ENCODE measurements around the gene ASCC3.

ASCC3 gene

DNA sequence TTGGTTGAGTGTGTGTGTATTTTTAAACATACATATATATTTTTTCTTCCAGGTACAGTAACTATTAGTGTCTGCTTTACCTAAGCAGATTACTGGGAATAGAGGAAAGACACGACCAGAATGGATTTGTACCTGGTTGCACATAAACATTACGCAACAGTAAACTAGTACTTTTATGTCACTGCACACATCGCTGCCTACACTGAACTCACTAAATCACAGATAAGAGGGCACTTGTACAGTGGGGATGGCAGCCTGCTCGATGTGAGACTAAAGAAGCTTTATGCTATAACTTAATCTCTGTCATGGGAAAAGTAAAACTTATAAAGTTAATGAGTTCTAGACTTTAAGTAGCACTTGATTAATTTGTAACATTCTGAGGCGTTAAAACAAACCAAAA is 326.9 kb downstream of the ASCC3 start:
- H3K27ac ChIP-seq (ENCODE audit: low read length), result no peak overlapping the region
- H3K27me3 ChIP-seq (ENCODE audit: control insufficient read depth in 1 of 2, insufficient read depth in 2 of 2, low read length in 2 of 2), result no peaks in the 10 kb centered on the region
- no peaks in the 10 kb centered on the region for H3K9me3 ChIP-seq (ENCODE audit: control insufficient read depth in 2 of 2, low read length in 2 of 2)
- H3K4me1 ChIP-seq (ENCODE audit: control insufficient read depth, insufficient read depth, low read length), result no peaks in the 10 kb centered on the region
- no peak overlapping the region for H3K4me3 ChIP-seq (ENCODE audit: low read length in 2 of 2)
- no peaks in the 10 kb centered on the region for H3K36me3 ChIP-seq (ENCODE audit: control insufficient read depth in 2 of 2, insufficient read depth in 2 of 2, low read length in 2 of 2)
- no peak overlapping the region for H3K9ac ChIP-seq (ENCODE audit: low read length in 2 of 2)

DNA sequence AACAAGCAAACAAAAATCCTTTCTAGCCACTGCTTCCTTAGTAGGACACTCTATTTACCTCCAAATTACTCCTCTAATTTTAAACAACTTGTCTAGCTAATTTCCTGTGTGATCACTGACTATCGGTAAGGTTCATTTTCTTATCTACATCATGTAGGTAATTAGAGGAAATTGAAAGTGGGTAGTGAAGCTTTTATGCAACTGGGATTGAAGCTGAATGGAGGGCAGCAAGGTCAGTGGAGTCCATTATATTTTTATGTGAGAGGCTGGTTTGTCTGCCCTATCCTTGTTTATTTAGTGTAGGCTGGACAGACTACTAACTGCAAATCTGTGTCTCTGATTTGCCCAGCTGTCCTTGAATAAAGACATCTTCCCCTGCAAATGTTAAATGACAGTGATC is 327.9 kb downstream of the ASCC3 start:
- no peak overlapping the region for H3K9ac ChIP-seq (ENCODE audit: low read length in 2 of 2)

DNA sequence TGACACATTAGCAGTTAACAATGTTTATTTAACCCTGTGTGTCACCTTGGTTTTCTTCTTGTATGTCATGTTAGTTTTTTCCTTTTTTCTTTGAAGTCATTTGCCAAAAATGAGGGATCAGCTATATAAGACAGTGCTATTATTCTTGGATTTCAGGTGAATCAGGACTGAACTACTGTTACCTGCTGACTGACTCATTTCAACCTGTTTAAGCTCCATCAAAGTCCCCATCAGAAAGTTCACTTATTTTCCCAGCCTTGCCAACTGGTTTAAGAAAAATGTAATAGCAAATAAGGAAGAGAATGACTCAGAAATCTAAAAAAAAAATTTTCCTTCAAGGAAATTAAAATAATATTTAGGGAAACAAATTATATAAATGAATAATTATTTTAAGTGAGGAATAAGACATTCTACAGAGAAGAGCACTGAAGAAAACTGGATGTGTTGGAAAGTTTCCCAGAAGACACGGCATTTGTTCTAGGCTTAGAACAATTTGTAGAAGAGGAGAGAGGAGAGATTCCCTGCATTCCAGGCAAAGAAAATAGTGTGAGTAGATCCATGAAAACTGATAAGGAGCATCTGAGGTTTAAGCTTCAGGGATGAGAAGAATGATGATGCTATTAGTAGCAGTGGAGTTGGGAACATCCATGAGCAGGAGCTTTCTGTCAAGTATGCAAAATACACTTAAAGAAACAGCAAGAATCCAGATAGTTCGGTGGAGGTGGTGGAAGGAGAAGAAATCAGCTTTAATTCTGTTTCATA is 331.5 kb downstream of the ASCC3 start:
- Histone ChIP-seq H3K27me3 (ENCODE audit: control insufficient read depth in 1 of 2, insufficient read depth in 2 of 2, low read length in 2 of 2) (no peaks in the 10 kb centered on the region), H3K9me3 (ENCODE audit: control insufficient read depth in 2 of 2, low read length in 2 of 2) (no peaks in the 10 kb centered on the region), H3K36me3 (ENCODE audit: control insufficient read depth in 2 of 2, insufficient read depth in 2 of 2, low read length in 2 of 2) (no peaks in the 10 kb centered on the region), H3K4me3 (ENCODE audit: low read length in 2 of 2) (no peak overlapping the region), H3K4me1 (ENCODE audit: control insufficient read depth, insufficient read depth, low read length) (no peaks in the 10 kb centered on the region), H3K9ac (ENCODE audit: low read length in 2 of 2) (no peak overlapping the region), H3K27ac (ENCODE audit: low read length) (no peak overlapping the region)

More for the DNA sequence above, 327.9 kb downstream of the ASCC3 start:
- H3K36me3 ChIP-seq (ENCODE audit: control insufficient read depth in 2 of 2, insufficient read depth in 2 of 2, low read length in 2 of 2), result no peaks in the 10 kb centered on the region
- no peaks in the 10 kb centered on the region for H3K27me3 ChIP-seq (ENCODE audit: control insufficient read depth in 1 of 2, insufficient read depth in 2 of 2, low read length in 2 of 2)
- H3K4me3 ChIP-seq (ENCODE audit: low read length in 2 of 2), result no peak overlapping the region
- no peaks in the 10 kb centered on the region for H3K4me1 ChIP-seq (ENCODE audit: control insufficient read depth, insufficient read depth, low read length)
- no peaks in the 10 kb centered on the region for H3K9me3 ChIP-seq (ENCODE audit: control insufficient read depth in 2 of 2, low read length in 2 of 2)
- no peak overlapping the region for H3K27ac ChIP-seq (ENCODE audit: low read length)

DNA sequence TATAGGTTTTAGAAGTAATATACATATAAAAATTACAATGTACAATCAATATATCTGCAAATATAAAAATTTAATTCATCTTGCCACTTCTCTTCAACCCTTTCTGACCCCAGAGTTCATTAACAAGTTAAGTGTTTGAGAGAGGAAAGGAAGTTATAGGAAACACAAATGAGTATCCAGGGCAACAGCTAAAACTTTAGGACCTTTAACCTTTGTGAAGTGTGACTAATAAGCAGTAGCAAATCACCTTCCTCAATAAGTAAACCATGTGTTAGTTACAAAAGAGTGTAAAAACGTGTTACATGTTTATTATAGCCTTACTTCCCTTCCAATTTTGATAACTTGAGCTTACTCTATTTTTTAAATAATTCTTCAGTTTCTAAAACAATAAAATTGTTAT is 343.0 kb downstream of the ASCC3 start:
- no peak overlapping the region for H3K27ac ChIP-seq (ENCODE audit: low read length)
- H3K4me3 ChIP-seq (ENCODE audit: low read length in 2 of 2), result no peak overlapping the region
- no peaks in the 10 kb centered on the region for H3K4me1 ChIP-seq (ENCODE audit: control insufficient read depth, insufficient read depth, low read length)
- H3K36me3 ChIP-seq (ENCODE audit: control insufficient read depth in 2 of 2, insufficient read depth in 2 of 2, low read length in 2 of 2), result peaks cover 0 to 3% of the 10 kb centered on the region in 2 donors
- no peak overlapping the region for H3K9ac ChIP-seq (ENCODE audit: low read length in 2 of 2)
- H3K27me3 ChIP-seq (ENCODE audit: control insufficient read depth in 1 of 2, insufficient read depth in 2 of 2, low read length in 2 of 2), result no peaks in the 10 kb centered on the region
- no peaks in the 10 kb centered on the region for H3K9me3 ChIP-seq (ENCODE audit: control insufficient read depth in 2 of 2, low read length in 2 of 2)

DNA sequence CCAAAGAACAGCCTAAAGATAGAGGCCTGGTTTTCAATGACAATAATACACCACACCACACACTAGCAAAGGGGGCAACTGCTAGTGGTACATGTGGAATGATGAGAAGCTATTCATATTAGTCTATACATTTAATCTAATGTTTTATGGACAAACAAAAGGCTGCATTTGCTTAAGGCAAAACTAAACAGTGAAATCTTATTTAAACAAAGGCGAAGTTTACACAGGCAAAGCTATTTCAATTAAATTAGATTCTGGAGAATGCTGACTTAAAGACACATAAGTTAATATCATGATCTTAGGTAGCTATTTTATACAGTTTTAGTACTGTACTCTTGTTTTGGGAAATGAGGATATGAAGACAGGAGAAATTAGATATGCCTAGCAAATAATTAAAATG is 362.5 kb downstream of the ASCC3 start:
- Histone ChIP-seq H3K4me1 (ENCODE audit: control insufficient read depth, insufficient read depth, low read length) (no peaks in the 10 kb centered on the region), H3K9ac (ENCODE audit: low read length in 2 of 2) (no peak overlapping the region), H3K9me3 (ENCODE audit: control insufficient read depth in 2 of 2, low read length in 2 of 2) (no peaks in the 10 kb centered on the region), H3K27me3 (ENCODE audit: control insufficient read depth in 1 of 2, insufficient read depth in 2 of 2, low read length in 2 of 2) (no peaks in the 10 kb centered on the region), H3K36me3 (ENCODE audit: control insufficient read depth in 2 of 2, insufficient read depth in 2 of 2, low read length in 2 of 2) (peaks cover 3 to 7% of the 10 kb centered on the region in 2 donors), H3K27ac (ENCODE audit: low read length) (no peak overlapping the region), H3K4me3 (ENCODE audit: low read length in 2 of 2) (no peak overlapping the region)

DNA sequence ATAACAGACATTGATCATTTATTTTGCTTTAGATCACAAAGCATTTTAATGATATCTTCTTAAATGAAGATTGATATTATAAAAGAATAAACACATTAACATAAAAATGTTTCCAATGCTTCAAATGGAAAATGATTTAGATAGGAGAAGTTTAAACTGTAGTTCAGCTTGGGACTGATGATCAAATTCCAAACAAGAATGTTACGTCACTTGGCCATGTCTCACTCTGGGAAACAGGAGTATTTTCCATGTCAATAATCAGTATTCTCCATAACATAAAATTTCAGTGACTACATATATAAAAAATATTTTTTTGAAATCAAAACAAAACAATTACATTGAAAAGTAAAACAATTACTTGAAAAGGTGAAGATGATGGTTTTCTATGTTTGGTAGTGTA is 363.5 kb downstream of the ASCC3 start:
- Histone ChIP-seq H3K9ac (ENCODE audit: low read length in 2 of 2) (no peak overlapping the region), H3K27ac (ENCODE audit: low read length) (no peak overlapping the region), H3K4me3 (ENCODE audit: low read length in 2 of 2) (no peak overlapping the region), H3K9me3 (ENCODE audit: control insufficient read depth in 2 of 2, low read length in 2 of 2) (no peaks in the 10 kb centered on the region), H3K27me3 (ENCODE audit: control insufficient read depth in 1 of 2, insufficient read depth in 2 of 2, low read length in 2 of 2) (no peaks in the 10 kb centered on the region), H3K4me1 (ENCODE audit: control insufficient read depth, insufficient read depth, low read length) (no peaks in the 10 kb centered on the region), H3K36me3 (ENCODE audit: control insufficient read depth in 2 of 2, insufficient read depth in 2 of 2, low read length in 2 of 2) (peaks cover 3 to 9% of the 10 kb centered on the region in 2 donors)

DNA sequence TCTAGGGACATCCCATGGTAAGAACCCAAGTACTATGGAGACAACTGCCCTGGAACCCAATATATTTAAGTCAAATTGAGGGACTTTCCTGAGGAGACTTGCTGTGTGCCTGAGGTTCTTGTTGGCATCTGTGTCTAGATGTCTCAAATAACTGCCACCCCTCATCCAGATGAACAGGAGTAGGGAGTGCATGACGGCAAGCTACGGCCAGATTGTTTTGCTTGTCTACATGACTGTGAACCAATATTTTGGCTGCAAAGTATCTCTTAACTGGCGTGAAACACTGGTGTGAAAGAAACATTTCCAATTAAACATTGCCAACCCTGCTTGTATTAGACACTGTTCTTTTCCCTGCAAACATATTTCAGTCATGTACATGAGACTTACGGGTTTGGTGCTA is 364.0 kb downstream of the ASCC3 start:
- Histone ChIP-seq H3K27me3 (ENCODE audit: control insufficient read depth in 1 of 2, insufficient read depth in 2 of 2, low read length in 2 of 2) (no peaks in the 10 kb centered on the region), H3K4me3 (ENCODE audit: low read length in 2 of 2) (no peak overlapping the region), H3K9ac (ENCODE audit: low read length in 2 of 2) (no peak overlapping the region), H3K9me3 (ENCODE audit: control insufficient read depth in 2 of 2, low read length in 2 of 2) (no peaks in the 10 kb centered on the region), H3K4me1 (ENCODE audit: control insufficient read depth, insufficient read depth, low read length) (no peaks in the 10 kb centered on the region), H3K36me3 (ENCODE audit: control insufficient read depth in 2 of 2, insufficient read depth in 2 of 2, low read length in 2 of 2) (peaks cover 8 to 14% of the 10 kb centered on the region in 2 donors), H3K27ac (ENCODE audit: low read length) (no peak overlapping the region)

DNA sequence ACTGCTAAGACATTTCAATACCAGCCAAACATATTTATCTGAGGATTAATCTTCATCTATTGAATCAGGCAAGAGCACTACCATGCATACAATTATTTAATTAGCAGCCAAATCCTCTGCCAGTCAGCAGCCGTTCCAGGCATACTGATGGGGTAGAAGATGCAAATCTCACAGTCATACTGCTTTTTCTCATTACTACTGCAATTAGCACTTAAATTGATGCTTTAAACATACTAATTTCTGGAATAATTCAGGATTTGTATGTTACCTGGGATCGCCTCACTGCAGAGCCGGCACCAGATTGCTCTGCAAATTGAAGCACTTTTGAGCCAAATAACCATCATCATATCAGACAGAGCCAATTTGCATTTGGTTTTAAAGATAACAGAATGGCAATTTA is 366.5 kb downstream of the ASCC3 start:
- Histone ChIP-seq H3K9ac (ENCODE audit: low read length in 2 of 2) (no peak overlapping the region), H3K36me3 (ENCODE audit: control insufficient read depth in 2 of 2, insufficient read depth in 2 of 2, low read length in 2 of 2) (peaks cover 12 to 22% of the 10 kb centered on the region in 2 donors), H3K9me3 (ENCODE audit: control insufficient read depth in 2 of 2, low read length in 2 of 2) (no peaks in the 10 kb centered on the region), H3K4me1 (ENCODE audit: control insufficient read depth, insufficient read depth, low read length) (no peaks in the 10 kb centered on the region), H3K4me3 (ENCODE audit: low read length in 2 of 2) (no peak overlapping the region), H3K27ac (ENCODE audit: low read length) (no peak overlapping the region), H3K27me3 (ENCODE audit: control insufficient read depth in 1 of 2, insufficient read depth in 2 of 2, low read length in 2 of 2) (no peaks in the 10 kb centered on the region)

DNA sequence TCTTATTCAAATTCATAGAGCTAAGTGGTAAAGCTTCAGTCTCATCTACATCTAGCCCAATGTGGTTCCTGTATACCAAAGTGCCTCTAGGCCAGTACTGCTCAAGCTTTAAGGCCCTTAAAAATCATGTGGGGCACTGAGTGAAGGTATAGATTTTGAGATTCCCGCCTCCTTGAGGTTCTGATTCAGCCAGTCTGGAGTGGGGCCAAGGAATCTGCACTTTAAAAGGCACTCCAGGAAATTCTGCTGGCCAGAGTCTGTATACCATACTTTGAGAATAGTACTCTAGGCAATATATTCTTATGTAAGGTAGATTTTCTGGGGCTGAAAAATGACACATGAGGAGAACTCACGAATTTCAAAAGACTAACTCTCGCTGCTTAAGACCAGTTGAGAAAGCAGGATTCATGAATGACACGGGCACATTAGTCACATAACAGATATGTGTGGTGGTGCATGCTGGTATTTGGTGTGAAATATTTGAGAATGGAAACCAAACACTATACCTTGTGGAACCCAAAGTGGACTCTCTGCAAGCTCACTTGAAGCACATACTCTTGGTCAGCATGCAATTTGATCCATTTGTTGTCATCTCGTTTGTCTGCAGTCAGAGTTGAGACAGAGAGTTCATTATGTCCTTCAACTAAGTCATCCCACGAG is 368.8 kb downstream of the ASCC3 start:
- Histone ChIP-seq H3K27me3 (ENCODE audit: control insufficient read depth in 1 of 2, insufficient read depth in 2 of 2, low read length in 2 of 2) (no peaks in the 10 kb centered on the region), H3K9ac (ENCODE audit: low read length in 2 of 2) (no peak overlapping the region), H3K27ac (ENCODE audit: low read length) (no peak overlapping the region), H3K36me3 (ENCODE audit: control insufficient read depth in 2 of 2, insufficient read depth in 2 of 2, low read length in 2 of 2) (peaks cover 13 to 26% of the 10 kb centered on the region in 2 donors), H3K4me1 (ENCODE audit: control insufficient read depth, insufficient read depth, low read length) (no peaks in the 10 kb centered on the region), H3K4me3 (ENCODE audit: low read length in 2 of 2) (no peak overlapping the region), H3K9me3 (ENCODE audit: control insufficient read depth in 2 of 2, low read length in 2 of 2) (no peaks in the 10 kb centered on the region)

DNA sequence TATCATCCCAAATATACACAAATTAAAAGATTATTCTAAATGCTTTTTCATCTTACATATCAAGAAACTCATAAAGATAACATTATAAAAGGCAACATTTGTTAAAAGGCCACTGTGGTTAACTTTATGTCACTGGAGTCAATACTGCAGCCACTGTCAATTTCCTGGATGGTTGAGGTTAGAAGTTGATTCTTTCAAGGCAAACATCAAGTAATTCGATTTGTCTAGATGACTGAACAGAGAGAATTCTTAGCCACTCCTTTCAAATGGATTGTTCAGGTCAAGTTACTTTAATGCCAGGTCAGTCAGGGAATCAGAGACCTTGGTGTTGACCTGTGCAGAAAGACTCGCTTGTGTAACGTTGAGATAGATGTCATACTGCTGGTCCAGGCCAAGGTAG is 372.0 kb downstream of the ASCC3 start:
- Histone ChIP-seq H3K27ac (ENCODE audit: low read length) (no peak overlapping the region), H3K9me3 (ENCODE audit: control insufficient read depth in 2 of 2, low read length in 2 of 2) (no peaks in the 10 kb centered on the region), H3K4me1 (ENCODE audit: control insufficient read depth, insufficient read depth, low read length) (no peaks in the 10 kb centered on the region), H3K9ac (ENCODE audit: low read length in 2 of 2) (no peak overlapping the region), H3K4me3 (ENCODE audit: low read length in 2 of 2) (no peak overlapping the region), H3K36me3 (ENCODE audit: control insufficient read depth in 2 of 2, insufficient read depth in 2 of 2, low read length in 2 of 2) (peaks cover 11 to 19% of the 10 kb centered on the region in 2 donors), H3K27me3 (ENCODE audit: control insufficient read depth in 1 of 2, insufficient read depth in 2 of 2, low read length in 2 of 2) (no peaks in the 10 kb centered on the region)

DNA sequence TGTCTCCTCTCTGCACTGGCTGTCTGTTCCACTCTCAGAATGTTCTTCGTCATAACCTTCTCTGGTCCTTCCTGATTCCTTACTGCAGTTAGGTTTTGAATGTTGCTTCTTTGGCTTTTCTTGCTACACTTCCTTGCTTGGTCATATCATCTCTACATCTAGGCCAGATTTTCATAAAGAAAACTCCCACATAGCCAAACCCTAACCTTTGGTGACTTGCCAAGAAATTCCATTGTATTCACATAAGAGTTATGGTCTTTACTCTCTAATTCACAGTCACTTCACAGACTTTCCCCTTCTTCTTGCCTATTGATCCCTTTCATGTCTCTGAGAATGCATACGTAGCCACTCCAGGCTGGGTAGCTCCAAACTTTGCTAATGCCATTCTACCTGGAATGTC is 374.5 kb downstream of the ASCC3 start:
- no peak overlapping the region for H3K27ac ChIP-seq (ENCODE audit: low read length)
- H3K36me3 ChIP-seq (ENCODE audit: control insufficient read depth in 2 of 2, insufficient read depth in 2 of 2, low read length in 2 of 2), result peaks cover 2 to 10% of the 10 kb centered on the region in 2 donors
- H3K27me3 ChIP-seq (ENCODE audit: control insufficient read depth in 1 of 2, insufficient read depth in 2 of 2, low read length in 2 of 2), result no peaks in the 10 kb centered on the region
- no peak overlapping the region for H3K4me3 ChIP-seq (ENCODE audit: low read length in 2 of 2)
- no peak overlapping the region for H3K9ac ChIP-seq (ENCODE audit: low read length in 2 of 2)
- no peaks in the 10 kb centered on the region for H3K4me1 ChIP-seq (ENCODE audit: control insufficient read depth, insufficient read depth, low read length)
- no peaks in the 10 kb centered on the region for H3K9me3 ChIP-seq (ENCODE audit: control insufficient read depth in 2 of 2, low read length in 2 of 2)

All from stomach smooth muscle (tissue), 2 donors.